ENCODE results near the gene ZMIZ1. TPM values are rescaled to one million over a fixed set of nuclear protein-coding genes. Genes with fewer than 3 reads are reported as not detected.
A peak's percentile ranks its signal among the peaks of the same experiment; 100 is the strongest.

ZMIZ1 gene
- total RNA-seq, 1 experiment from 2014 or later = 34.2 TPM

- Histone ChIP-seq H3K27ac (ENCODE audit: low read length) (peak overlapping the region; percentile 72), H3K9me3 (ENCODE audit: control insufficient read depth, insufficient read depth, low read depth, low read length) (no peaks in the 10 kb centered on the region), H3K27me3 (ENCODE audit: control insufficient read depth, insufficient read depth, low read length) (no peaks in the 10 kb centered on the region), H3K36me3 (ENCODE audit: control insufficient read depth, insufficient read depth, low read length) (no peaks in the 10 kb centered on the region), H3K4me3 (ENCODE audit: low read depth in 2 of 2, low read length in 2 of 2) (no peak overlapping the region), H3K4me1 (ENCODE audit: control insufficient read depth, insufficient read depth, low read length) (peaks cover 100% of the 10 kb centered on the region)
- intact Hi-C loops (cut with micrococcal nuclease; ENCODE audit: unreplicated experiment) = no loop called here
- no peak for ATAC-seq
- POLR2A ChIA-PET = no interaction called here
- no peak for DNase-seq (ENCODE audit: low read depth, low spot score)
- in situ Hi-C loops (cut with HindIII; ENCODE audit: low pct_unique_long_range_greater_than_20kb, low sequenced_read_pairs) = no loop called here
- CTCF ChIA-PET = no interaction called here
- no TSS peak for BruUV-seq (replicated peaks)
- TF ChIP-seq TCF7L2 (IDR thresholded peaks at IDR 0.05; ENCODE audit: low read depth, low read length) = no peak
- TF ChIP-seq REST (IDR thresholded peaks at IDR 0.05; ENCODE audit: insufficient read depth in 1 of 2, low read depth in 2 of 2, low read length in 1 of 2) = no peak
- no peak for TF ChIP-seq CTCF (IDR thresholded peaks at IDR 0.05)
- TF ChIP-seq POLR2AphosphoS5 (IDR thresholded peaks at IDR 0.05; ENCODE audit: low read depth, low read length) = no peak
- TF ChIP-seq SIN3A (IDR thresholded peaks at IDR 0.05; ENCODE audit: borderline replicate concordance, insufficient read depth, low read depth, low read length) = no peak
Observed at GRCh38 chr10:79082631-79083596, 14.1 kb downstream of the ZMIZ1 start.

DNA sequence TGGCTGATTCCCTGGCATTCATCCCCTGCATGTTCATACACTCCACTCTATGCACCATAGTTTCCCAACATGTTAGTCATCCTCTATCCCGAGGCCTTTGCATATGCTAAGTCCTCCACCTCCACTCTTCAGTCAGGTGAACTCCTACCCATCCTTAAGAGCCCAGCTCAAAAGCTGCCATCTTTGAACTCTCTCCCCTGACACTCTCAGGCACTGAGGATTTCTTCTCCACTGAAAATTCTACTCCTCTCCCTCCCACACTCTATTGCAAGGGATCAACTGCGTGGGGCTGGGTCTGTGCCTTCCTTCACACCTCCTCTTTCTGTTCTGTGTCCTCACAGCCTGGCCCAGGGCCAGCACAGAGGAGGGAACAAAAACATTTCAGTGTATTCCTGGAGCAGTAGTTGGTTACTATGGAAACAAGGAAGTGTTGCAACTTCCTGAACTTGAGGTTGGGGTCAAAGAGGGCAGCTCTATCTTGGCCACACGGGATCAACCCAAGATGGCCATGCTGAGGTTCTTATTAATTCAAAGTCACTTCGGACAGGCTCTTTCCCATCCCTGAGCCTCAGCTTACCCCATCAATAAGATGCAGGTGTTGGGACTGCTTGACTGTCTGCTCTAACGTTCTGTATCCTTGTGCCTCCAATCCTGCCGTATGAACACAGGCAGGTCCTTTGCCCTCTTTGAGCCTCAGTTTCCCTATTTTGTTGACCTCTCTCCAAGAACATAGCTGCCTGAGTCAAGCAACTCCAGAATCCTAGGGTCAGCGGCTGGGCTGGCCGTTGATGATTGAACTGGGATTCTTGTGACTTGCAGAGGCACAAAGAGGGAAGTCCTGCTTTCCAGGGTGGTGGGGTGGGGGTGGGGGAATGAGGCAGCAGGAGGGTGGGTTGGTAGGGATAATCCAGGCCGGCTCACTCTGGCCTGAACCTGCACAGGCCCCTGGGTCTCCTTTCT is 15.5 kb downstream of the ZMIZ1 start:
- TF ChIP-seq POLR2AphosphoS5 (IDR thresholded peaks at IDR 0.05; ENCODE audit: low read depth, low read length) = no peak
- TF ChIP-seq TCF7L2 (IDR thresholded peaks at IDR 0.05; ENCODE audit: low read depth, low read length) = no peak
- TF ChIP-seq REST (IDR thresholded peaks at IDR 0.05; ENCODE audit: insufficient read depth in 1 of 2, low read depth in 2 of 2, low read length in 1 of 2) = no peak
- TF ChIP-seq SIN3A (IDR thresholded peaks at IDR 0.05; ENCODE audit: borderline replicate concordance, insufficient read depth, low read depth, low read length) = no peak
- TF ChIP-seq CTCF (IDR thresholded peaks at IDR 0.05) = no peak
- intact Hi-C loops (cut with micrococcal nuclease; ENCODE audit: unreplicated experiment) = no loop called here
- BruUV-seq (replicated peaks) = TSS peak; percentile 32
- no peaks in the 10 kb centered on the region for H3K9me3 ChIP-seq (ENCODE audit: control insufficient read depth, insufficient read depth, low read depth, low read length)
- DNase-seq (ENCODE audit: low read depth, low spot score) (no peak), ATAC-seq (no peak)
- POLR2A ChIA-PET = interaction anchor here (0.6 kb wide), 1 partner anchor 1124 kb away, joined by 5 read pairs; no protein-coding TSS in a partner anchor
- in situ Hi-C loops (cut with HindIII; ENCODE audit: low pct_unique_long_range_greater_than_20kb, low sequenced_read_pairs) = no loop called here
- H3K4me3 ChIP-seq (ENCODE audit: low read depth in 2 of 2, low read length in 2 of 2) = no peak overlapping the region
- CTCF ChIA-PET = no interaction called here
- H3K27ac ChIP-seq (ENCODE audit: low read length) = peak overlapping the region; percentile 51
- peaks cover 100% of the 10 kb centered on the region for H3K4me1 ChIP-seq (ENCODE audit: control insufficient read depth, insufficient read depth, low read length)
- H3K27me3 ChIP-seq (ENCODE audit: control insufficient read depth, insufficient read depth, low read length) = no peaks in the 10 kb centered on the region
- H3K36me3 ChIP-seq (ENCODE audit: control insufficient read depth, insufficient read depth, low read length) = no peaks in the 10 kb centered on the region
